Transverse colon (tissue), 4 donors: Measurements from ENCODE around the gene UBE2J2.

Experiments
- CTCF ChIP-seq, 5 experiments: fragments of 200-600 bp in 3 of 5; fragments of 450-650 bp in 2 of 5; sonication (generic) in 3 of 5; IDR thresholded peaks; 1 replicate in 2 of 5; 2 replicates in 3 of 5; pipeline ENCODE4 v1.5.1; 2016 to 2017; ENCODE audit warnings: antibody characterized with exemption in 5 of 5, inconsistent platforms in 3 of 5, mild to moderate bottlenecking in 2 of 5, moderate library complexity in 1 of 5
- POLR2A ChIP-seq: fragments of 450-650 bp; IDR thresholded peaks from one replicate; pipeline ENCODE4 v1.6.1; 2016; ENCODE audit warnings: antibody characterized with exemption, mild to moderate bottlenecking, moderate library complexity
- POLR2AphosphoS5 ChIP-seq, 3 donors: sonication (generic); formaldehyde crosslinking; IDR thresholded peaks; one replicate each; pipeline ENCODE4 v1.6.1; 2016; ENCODE audit warnings: antibody characterized with exemption in 3 of 3

GRCh38 chr1:1312450-1313314 lies 39.0 kb upstream of the UBE2J2 start:
- no peak for TF ChIP-seq CTCF (IDR thresholded peaks at IDR 0.05)
- TF ChIP-seq POLR2A: no peak
- no peak for TF ChIP-seq POLR2AphosphoS5 (IDR thresholded peaks at IDR 0.05)
